Measurements from ENCODE around the gene ZCCHC24.

ZCCHC24 gene

DNA sequence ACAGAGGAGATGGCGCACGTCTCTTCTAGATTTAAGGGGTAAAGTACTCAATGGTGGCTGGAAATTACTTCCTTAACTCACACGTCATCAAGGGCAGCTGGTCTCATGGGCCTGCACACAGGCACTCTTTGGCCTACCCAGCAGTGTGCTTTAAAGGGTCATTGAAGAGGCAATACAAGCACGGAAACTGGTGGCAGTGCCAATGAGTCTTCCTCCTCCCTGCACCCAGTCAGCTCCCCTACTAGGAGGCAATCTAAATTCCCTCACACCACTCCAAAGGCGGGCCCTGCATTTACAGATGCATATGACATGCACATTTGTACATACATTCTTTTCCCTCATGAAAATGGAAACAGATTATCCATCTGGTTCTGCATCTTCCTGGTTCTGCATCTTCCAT lies 50.8 kb downstream of the ZCCHC24 start:
- DNase-seq, result no peak

DNA sequence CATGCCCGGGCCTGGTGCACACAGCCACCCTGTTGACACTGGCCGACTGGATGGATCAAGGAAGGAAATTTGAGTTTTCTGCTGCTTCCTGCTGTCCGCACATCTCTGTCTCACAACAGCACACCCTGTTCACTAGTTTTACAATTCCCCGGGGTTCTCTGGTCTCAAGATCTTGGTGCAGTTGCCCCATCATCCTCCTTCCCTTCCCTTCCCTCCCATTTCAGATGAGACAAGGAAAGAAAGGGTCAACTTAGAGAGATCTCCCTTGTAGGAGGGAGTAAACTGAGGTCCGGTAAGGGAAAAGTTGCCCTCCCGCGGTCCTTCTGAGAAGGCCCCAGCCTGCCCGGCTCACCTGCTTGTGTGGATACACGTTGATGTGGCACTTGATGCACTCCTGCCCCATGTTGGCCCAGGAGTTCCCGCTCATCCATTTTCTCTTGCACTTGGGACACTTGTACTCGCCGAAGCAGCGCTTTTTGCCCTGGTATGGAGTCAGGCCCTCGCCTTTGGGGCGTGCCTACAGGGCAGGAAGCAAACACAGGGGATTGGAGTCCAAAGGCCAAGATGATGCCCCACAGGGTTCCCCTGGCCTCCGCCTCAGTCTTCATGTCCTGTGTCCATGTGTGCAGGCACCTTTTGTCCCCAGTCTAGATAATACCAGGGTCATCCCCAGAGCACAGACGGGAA lies 51.4 kb downstream of the ZCCHC24 start:
- no peak for DNase-seq

DNA sequence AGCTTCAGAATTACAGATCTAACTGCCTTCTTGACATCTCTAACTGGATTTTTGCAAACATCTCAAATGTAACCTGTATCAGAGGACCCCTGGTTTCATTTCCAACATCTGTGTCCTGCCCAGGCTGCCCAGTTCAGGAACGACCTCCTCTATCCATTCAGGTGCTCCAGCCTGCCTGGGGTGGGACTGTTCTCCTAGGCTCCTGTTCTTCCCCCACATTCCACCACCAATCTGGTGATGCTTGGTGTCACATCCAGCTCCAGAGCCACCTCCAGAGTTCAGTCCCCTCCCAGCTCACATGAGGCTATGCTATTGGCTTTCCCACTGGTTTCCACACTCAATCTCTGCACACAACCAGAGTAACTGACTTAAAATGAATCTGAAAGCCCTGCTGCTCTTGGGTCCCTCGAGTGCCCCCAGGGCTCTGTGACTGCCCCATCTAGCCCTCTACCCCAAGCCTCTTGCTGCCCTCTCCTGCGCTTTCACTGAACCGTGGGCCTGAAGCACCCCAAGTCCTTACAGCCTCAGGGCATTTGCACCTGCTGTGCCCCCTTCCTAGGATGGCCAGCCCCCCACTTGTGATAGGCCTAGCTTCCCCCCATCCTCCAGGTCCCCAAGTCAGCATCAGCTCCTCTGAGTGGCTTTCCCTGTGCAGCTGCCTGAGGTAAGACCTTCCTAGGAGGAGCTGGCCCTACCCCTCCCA lies 52.1 kb downstream of the ZCCHC24 start:
- DNase-seq, result no peak

DNA sequence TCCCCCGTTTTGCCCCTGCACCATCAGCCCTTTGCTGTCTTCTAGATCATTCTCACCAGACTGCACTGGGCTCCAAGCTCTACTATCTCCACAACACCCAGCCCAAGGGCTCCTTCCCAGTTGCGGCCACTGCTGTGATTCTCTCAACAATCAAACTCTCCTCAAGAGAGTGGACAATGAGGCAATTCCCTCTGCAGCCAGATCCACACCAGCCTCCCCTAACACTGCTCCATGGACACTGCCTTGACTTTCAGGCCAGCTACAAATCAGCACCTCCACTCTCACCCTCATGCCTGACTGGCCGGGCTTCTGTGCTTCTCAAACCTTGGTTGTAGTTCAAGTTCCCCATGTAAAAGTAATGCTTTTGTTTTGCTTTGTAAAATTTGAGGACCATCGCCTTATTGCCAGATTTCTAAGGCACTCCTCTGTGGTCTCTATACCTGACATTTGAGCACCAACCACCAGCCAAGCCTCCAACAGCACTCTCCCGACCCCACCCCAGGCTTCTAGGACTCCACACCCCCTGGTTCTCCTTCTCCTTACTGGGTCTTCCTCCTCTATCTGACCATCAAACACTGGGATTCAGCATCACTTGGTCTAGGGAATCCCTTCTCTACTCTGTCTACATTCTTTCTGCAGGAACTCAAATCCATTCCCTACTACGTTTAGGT lies 52.8 kb downstream of the ZCCHC24 start:
- no peak for DNase-seq

DNA sequence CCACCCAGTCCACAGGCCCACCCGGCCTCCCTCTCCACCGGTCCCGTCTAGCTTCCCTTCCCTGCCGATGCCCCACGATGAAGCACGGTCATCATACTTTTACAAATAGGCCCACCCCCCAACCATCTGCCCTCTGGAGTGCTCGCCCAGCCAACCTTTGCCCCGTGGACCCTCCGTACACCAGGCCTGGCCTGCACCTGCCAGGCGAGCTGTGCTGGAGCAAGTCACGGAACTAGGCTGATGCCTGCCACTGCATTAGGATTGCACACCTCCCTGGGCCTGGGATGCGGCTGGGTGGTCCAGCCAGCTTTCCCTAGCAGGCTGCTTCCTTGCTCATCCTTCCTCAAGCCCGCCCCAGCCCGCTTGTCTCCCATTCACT lies 53.4 kb downstream of the ZCCHC24 start:
- DNase-seq, result no peak

DNA sequence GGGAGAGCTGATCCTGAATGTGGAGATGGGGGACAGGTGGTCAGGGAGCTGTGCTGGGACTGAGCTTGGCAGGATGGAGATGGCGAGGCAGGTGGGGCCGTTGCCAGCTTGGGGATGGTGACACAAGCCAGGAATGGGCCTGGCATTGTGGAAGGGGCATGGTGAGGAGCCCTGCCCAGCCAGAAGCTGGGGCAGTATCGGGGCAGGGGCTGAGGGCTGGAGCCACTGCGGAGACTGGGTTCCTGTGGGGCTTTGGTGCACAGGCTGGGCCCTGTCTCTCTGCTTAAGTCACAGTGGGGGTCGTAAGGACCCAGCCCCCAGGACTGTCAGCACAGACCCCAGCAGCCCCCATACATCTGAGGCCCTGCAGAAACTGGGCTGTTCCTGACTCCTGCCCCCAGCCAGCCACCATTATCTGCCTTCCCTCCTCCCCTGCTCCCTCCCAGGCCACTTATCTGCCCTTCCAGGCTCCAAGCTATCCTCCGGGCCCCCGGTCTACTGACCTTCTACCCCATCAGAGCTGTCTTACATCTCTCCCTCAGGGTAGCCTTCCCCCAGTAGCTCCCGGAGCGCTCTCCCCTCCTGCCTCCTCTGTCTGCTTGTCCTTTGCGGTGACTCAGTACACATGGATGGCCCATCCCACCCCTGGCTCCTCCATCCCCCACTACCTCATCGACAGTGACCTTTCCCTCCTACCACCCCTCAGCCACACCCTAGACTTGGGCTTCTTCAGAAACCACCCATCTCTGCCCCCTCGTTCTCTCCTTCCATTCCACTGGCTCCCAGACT lies 54.0 kb downstream of the ZCCHC24 start:
- DNase-seq, result no peak

DNA sequence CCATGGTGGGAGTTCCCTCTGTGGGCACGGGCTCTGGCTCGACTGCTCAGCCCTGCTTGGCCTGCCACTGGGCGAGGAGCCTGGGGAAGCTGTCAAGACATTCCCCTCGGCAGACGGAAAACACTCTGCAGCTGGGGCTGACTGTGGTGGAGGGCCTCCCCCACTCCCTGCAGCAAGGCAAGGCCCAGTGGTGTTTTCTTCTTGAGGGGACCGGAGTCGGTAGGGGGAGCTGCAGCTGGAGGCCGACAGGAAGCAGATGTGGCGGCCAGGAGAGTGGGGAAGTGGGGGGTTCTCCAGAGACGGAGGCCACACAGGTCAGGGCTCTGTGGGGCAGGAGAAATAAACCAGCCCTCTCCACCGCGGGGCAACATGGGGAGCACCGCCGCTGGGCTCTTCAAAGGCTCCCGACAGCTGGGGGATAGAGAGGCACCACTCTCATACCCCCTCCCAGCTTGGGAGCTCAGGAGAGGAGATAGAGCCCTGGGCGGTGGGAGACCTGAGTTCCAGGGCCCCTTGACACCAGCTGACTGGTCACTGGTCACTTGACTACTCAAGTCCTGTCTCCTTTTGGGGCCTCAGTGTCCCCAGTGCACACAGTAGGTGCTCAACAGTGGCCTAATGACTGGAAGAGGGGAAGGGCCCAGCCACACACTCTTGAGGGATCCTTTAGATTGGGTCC lies 54.7 kb downstream of the ZCCHC24 start:
- no peak for DNase-seq

DNA sequence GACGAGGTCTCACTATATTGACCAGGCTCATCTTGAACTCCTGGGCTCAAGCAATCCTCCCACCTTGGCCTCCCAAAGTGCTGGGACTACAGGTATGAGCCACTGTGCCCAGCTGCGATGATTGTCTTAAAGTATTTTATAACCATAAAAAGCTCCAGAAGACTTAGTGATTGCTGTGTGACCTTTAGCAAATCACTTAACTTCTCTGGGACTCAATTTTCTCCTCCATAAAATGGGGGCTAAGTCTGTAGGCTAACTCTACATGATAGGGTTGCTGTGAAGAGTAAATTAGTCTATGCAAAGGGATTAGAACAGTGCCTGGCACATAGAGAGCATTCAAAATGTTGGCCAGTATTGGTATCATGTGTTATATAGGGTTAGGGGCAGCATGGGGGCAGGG lies 55.4 kb downstream of the ZCCHC24 start:
- DNase-seq, result no peak

DNA sequence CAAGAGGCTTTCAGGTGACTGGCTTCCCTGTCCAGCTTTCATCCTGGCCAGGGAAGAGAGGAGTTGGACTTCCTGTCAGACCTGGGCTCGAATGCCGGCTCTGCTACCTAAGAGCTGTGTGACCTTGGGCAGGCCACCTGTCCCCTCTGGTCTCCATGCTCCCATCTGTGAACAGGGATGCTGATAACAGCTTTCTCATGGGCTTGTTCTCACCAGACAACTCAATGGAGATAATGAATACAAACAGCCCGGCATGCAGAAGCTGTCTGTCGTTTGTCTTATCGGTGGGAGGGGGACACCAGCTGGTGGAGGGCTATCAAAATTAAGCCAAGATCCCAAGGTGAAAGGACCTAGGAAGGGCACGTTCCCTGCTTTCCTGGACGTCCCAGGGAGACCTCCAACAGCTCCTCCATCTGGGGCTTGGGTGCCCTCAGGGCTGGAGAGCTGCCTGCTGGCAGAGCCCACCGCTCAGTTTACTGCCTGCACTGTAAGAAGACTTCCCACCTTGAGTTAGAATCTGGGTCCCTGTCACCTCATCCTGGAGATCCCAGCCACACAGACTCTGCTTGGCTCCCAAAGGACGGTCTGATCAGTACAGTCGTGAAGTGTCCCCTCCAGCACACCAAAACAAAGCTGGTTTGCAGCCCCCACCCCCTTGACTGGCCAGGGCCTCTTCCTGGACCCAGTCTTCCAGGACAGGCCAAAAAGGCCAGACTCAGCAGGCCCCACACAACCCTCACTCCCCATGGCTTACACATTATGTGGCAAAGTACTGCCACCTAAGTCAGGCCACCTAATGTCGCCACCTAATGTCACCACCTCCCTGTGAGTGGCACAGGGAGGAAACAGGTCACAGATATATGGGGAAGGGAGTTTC lies 57.2 kb downstream of the ZCCHC24 start:
- DNase-seq, result no peak

DNA sequence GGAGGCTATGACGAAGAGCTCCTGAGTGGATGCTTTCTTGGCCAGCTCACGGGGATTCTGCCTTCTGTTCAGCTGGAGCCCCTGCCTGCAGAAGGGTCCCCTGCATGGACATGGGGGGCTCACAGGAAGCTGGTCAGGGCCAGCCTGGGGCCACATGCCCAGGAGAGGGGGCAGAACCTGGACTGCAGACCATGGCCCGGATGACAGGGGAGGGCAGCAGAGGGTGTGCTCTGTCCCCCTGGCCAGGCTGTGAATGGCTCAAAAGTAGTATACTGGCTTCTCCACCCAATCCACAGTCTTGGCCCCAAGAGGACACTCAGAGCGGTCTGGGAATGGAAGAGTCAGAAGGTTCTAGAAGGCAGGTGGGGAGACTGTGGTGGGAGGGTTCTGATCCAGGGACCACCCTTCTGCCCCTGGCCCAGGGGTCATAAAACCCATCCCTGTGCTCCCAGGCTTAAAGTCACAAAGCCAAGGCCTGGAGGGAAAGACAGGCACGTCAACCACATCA lies 57.9 kb downstream of the ZCCHC24 start:
- DNase-seq, result no peak

DNA sequence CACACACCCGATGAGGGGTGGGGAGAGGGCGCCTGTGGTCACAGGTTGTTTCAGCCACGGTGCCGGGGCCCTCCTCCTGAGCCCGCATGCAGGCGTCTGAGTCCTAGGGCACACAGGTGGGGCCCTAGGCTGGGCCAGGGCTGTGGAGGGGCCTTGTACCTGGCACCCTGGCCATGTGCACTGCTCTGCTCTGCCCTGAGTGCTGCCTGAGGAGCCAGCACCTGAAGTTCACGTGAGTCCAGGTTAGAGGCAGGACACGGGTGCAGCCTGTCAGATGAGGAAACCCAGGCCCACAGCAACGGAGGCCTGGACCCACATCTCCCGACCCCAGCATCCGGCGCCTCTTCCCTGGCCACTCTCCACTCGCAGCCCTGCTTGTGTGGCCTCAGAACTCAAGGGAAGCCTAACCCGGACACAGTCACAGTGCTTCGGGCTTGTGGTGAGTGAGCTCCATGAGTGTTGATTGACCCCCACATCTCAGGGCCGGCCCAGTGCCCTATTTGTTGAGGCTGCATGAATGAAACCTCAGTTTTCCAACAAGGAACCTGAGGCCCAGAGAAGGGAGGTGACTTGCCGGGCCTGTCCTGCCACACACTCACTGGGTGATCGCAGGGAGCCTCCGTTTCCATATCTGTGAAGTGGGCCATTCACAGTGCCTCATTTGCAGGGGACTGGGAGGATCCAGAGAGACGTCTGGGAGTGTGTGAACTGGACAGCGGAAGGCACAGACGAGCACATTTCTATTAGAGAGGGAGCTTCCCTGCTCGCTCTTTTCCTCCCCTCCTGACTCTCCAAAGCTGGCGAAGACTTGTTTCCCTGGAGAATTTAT lies 58.6 kb downstream of the ZCCHC24 start:
- no peak for DNase-seq

DNA sequence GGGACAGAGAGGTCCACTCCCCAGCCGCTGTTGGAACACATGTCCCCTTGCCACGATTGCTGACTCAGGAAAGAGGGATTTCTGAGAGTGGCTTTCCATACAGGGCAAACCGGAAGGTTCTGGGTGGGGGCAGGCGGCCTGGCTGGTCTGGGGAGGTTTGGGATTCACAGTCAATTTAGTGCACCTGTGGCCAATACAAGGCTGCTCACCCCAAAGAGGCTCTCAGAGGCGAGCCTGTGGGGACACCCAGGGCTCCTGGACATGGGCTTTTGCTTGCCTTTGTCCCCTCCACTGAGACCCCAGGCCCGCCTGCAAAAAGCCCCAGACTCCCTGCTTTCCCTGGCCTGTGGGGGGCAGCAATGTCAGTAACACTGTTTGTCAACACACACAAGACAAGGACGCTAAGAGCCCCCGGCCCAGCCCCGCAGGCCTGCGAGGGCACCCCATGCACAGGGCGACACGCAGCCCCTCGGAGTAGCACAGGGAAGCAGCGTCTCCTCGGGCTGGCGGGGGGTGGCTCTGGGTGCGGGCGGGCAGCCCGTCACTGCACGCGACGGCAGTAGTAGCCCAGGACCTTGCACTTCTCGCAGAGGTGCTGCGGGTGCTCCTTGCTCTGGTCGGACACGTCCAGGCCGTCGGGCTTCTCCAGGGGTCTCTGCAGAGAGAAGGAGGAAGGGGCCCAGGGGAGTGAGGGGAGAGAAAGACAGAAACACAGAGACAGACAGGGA lies 59.5 kb downstream of the ZCCHC24 start:
- no peak for DNase-seq

DNA sequence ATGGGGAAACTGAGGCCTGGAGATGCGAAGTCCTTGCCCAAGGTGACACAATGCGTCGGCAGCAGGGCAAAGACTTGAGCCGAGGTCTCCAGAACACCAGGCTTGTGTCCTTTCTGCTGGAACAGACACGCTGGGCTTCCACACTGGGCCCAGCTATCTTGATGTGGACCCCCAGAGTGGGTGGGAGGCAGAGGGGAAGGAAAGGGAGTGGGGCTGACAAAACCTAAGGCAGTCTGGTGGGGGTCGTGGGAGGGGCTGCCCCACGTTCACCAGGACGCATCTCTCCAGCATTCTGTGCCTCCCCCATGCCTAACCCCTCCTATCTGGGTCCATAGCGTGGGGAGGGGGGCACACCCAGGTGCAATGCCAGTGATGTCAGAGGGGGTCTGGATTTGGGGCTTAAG lies 60.0 kb downstream of the ZCCHC24 start:
- DNase-seq, result no peak

DNA sequence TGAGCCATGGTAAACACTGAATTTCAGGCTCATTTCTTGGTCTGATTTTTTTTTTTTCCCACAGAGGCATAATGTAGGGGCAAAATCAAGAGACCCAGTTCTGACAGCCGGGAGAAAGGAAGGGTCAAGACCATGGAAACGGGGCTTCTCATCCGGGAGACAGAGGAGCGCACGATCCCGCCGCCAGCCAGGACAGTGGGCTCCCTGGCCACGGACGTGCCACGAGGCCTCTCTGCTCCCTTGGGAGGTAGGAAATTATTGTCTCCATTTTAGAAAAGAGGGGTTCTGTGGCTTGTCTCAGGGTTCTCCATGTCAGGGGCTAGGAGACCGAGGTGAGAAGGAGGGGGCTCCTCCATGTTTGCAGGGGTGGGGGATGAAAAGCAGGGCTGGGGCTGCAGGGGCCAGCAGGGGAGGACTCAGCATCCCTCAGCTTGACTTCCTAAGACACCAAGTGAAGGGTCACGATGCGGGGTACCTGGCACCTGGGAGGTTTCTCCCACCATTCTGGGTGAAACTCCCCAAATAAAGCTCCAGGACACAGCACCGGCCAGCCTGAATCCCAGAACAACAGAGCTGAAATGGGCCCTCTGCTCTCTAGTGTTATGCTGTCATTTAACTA lies 60.5 kb downstream of the ZCCHC24 start:
- DNase-seq, result no peak

DNA sequence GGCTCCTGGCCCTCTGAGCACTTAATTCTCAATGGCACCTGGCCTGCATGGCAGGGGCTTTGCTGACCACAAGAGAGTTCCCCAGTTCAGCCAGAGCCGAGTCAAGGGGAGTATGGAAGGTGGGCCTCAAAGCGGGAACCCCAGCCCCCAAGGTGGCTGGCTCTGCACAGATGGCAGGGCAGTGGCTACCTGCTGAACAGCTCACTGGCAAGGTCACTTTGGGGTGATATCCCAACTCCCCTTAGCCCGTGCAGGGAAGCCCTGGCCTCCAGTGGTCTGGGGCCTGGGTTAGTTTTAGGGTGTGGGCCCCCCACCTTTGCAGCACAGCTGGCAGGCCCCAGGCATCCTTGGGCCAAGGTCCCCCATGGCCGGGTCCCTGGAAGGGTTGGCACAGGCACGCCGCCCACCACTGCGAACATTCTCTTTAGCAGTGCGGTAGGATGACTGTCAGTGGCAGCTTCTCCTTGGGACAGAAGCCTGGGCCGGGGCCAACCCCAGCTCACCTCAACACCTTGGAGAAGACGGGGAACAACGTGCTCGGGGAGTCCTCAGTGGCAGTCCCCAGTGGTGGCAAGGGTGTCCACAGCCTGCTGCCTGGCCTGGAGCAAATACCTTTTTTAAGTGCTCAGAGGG lies 61.3 kb downstream of the ZCCHC24 start:
- no peak for DNase-seq

DNA sequence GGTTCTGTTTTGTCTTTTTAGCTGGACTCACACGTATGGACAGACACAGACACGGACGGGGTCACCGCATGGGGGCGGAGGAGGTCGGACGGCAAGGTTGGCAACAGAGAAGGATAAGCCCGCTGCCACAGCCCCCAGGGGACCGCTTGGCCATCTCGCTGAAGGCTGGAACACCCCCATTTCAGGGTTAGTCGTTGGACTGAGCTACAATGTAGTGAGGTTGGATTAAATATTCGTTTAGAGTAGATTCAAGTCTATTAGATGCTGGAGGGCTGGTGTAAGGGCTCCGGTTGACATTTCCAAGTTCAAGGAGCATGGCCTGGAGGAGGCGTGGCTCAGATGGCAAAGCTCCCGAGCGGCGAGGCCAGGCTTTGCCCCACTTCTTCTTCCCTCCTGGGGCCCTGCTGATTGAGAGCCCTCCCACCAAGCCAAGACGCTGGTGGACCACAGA lies 62.9 kb downstream of the ZCCHC24 start:
- DNase-seq, result no peak

DNA sequence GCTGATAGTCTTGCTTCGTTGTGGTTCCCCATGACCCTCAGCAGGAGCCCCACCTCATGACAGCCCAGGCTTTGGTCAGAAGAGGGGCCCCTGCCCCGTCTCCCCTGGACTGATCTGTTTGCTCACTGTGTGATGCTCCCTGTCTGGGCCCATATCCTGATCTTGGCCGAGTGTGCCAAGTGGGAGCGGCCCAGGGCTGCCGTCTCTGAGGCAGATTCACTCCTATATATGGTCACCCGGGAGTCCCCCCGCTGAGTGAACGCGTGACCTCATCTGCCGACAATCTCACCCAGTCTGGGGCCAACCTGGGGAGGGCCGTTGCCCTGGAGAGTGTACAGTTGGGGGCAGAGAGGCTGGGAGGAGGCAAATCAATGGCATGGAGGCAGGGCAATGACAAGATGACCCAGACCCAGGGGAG lies 63.6 kb downstream of the ZCCHC24 start:
- no peak for DNase-seq

DNA sequence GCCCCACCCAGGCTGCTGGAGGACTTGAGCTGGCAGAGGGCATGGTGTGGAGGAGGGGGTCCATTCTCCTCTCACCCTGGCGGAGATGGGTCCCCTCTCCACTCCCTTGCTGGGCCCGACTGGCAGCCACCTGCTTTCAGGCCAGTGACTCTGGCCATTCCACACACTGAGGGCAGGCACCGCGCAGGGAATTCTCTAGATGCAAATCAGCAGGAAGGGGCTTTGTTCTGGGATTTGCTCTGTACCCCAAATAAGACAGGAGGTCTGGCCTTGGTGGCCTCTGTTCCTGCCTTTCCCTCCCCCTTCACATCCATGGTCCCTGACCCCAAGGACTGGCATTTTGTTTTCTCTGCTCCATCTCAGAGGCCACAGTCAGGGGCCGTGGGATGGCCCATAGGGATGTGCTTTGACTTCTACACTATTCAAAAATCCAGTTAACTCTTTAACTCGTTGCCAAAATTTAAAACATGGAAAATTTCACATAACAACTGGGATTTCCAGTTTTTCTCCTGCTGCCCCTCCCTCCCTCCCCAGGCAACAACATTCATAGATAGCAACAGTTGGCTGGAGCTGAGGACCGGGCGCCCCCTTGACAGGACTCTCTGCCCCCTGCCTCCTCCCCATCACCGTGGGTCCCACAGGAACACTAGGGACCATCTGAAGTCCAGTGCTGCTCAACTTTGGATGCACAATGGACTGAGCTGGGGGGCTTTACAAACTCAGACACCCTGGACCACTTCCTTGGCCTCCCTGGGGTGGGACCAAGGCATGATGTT lies 64.3 kb downstream of the ZCCHC24 start:
- no peak for DNase-seq
